ENCODE data around the gene RPL13. TPM values are rescaled to one million over a fixed set of nuclear protein-coding genes. Genes with fewer than 3 reads are reported as not detected.
A peak's percentile ranks its signal among the peaks of the same experiment; 100 is the strongest.

Gene RPL13
- total and polyA plus RNA-seq, 2 of the 13 experiments (the other 11 are each of a cell fraction or from before 2014, with no cell fraction given): 2,988 to 4,411 TPM

DNA sequence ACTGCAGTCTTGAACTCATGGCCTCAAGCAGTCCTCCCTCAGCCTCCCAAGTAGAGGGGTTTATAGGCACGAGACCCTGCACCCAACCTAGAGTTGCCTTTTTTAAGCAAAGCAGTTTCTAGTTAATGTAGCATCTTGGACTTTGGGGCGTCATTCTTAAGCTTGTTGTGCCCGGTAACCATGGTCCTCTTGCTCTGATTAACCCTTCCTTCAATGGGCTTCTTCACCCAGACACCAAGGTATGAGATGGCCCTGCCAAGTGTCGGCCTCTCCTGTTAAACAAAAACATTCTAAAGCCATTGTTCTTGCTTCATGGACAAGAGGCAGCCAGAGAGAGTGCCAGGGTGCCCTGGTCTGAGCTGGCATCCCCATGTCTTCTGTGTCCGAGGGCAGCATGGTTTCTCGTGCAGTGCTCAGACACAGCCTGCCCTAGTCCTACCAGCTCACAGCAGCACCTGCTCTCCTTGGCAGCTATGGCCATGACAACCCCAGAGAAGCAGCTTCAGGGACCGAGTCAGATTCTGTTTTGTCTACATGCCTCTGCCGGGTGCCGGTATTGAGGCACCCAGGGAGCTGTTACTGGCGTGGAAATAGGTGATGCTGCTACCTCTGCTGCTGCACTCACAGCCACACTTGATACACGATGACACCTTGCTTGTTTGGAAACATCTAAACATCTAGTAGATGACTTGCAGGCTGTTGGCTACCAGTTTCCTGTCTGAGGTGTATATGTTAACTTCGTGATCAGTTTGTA lies 3.3 kb downstream of the RPL13 start (continued):
- TF ChIP-seq, protein P1, sequence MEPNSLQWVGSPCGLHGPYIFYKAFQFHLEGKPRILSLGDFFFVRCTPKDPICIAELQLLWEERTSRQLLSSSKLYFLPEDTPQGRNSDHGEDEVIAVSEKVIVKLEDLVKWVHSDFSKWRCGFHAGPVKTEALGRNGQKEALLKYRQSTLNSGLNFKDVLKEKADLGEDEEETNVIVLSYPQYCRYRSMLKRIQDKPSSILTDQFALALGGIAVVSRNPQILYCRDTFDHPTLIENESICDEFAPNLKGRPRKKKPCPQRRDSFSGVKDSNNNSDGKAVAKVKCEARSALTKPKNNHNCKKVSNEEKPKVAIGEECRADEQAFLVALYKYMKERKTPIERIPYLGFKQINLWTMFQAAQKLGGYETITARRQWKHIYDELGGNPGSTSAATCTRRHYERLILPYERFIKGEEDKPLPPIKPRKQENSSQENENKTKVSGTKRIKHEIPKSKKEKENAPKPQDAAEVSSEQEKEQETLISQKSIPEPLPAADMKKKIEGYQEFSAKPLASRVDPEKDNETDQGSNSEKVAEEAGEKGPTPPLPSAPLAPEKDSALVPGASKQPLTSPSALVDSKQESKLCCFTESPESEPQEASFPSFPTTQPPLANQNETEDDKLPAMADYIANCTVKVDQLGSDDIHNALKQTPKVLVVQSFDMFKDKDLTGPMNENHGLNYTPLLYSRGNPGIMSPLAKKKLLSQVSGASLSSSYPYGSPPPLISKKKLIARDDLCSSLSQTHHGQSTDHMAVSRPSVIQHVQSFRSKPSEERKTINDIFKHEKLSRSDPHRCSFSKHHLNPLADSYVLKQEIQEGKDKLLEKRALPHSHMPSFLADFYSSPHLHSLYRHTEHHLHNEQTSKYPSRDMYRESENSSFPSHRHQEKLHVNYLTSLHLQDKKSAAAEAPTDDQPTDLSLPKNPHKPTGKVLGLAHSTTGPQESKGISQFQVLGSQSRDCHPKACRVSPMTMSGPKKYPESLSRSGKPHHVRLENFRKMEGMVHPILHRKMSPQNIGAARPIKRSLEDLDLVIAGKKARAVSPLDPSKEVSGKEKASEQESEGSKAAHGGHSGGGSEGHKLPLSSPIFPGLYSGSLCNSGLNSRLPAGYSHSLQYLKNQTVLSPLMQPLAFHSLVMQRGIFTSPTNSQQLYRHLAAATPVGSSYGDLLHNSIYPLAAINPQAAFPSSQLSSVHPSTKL (CRISPR knock-in tag; IDR thresholded peaks at IDR 0.05): 0 out of 2 replicates have a peak, but pooled peaks have one; percentile 14
- peak; percentile 86 for TF ChIP-seq MBD4 (IDR thresholded peaks at IDR 0.05; ENCODE audit: borderline replicate concordance, low read length)
- TF ChIP-seq ZSCAN12 (CRISPR knock-in tag; IDR thresholded peaks at IDR 0.05): no peak
- TF ChIP-seq, protein P2, sequence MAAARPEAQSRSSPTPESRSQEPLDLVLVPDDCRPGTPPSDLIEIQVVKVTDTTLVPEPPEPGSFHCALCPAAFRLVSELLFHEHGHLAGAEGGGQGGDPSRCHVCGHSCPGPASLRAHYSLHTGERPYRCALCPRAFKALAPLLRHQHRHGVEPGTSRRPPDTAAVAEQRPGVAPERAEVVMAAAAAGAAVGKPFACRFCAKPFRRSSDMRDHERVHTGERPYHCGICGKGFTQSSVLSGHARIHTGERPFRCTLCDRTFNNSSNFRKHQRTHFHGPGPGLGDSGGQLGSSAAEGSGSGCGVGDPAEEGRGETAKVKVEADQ (CRISPR knock-in tag; IDR thresholded peaks at IDR 0.05; ENCODE audit: borderline replicate concordance): no peak
- no peak for TF ChIP-seq PAWR (CRISPR knock-in tag; IDR thresholded peaks at IDR 0.05; ENCODE audit: borderline replicate concordance)
- TF ChIP-seq RNF2 (conservative IDR thresholded peaks at IDR 0.05; ENCODE audit: low read depth): no peak
- TF ChIP-seq CENPT (CRISPR knock-in tag; IDR thresholded peaks at IDR 0.05; ENCODE audit: low read depth): 0 out of 2 replicates have a peak, but pooled peaks have one; percentile 29
- TF ChIP-seq CCDC6 (CRISPR knock-in tag; IDR thresholded peaks at IDR 0.05): no peak
- no peak for TF ChIP-seq SYNCRIP (IDR thresholded peaks at IDR 0.05; ENCODE audit: insufficient read depth, low read depth, low read length)
- TF ChIP-seq NFIB (CRISPR knock-in tag; IDR thresholded peaks at IDR 0.05; ENCODE audit: borderline replicate concordance): no peak
- TF ChIP-seq, protein P3, sequence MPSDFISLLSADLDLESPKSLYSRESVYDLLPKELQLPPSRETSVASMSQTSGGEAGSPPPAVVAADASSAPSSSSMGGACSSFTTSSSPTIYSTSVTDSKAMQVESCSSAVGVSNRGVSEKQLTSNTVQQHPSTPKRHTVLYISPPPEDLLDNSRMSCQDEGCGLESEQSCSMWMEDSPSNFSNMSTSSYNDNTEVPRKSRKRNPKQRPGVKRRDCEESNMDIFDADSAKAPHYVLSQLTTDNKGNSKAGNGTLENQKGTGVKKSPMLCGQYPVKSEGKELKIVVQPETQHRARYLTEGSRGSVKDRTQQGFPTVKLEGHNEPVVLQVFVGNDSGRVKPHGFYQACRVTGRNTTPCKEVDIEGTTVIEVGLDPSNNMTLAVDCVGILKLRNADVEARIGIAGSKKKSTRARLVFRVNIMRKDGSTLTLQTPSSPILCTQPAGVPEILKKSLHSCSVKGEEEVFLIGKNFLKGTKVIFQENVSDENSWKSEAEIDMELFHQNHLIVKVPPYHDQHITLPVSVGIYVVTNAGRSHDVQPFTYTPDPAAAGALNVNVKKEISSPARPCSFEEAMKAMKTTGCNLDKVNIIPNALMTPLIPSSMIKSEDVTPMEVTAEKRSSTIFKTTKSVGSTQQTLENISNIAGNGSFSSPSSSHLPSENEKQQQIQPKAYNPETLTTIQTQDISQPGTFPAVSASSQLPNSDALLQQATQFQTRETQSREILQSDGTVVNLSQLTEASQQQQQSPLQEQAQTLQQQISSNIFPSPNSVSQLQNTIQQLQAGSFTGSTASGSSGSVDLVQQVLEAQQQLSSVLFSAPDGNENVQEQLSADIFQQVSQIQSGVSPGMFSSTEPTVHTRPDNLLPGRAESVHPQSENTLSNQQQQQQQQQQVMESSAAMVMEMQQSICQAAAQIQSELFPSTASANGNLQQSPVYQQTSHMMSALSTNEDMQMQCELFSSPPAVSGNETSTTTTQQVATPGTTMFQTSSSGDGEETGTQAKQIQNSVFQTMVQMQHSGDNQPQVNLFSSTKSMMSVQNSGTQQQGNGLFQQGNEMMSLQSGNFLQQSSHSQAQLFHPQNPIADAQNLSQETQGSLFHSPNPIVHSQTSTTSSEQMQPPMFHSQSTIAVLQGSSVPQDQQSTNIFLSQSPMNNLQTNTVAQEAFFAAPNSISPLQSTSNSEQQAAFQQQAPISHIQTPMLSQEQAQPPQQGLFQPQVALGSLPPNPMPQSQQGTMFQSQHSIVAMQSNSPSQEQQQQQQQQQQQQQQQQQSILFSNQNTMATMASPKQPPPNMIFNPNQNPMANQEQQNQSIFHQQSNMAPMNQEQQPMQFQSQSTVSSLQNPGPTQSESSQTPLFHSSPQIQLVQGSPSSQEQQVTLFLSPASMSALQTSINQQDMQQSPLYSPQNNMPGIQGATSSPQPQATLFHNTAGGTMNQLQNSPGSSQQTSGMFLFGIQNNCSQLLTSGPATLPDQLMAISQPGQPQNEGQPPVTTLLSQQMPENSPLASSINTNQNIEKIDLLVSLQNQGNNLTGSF (CRISPR knock-in tag; IDR thresholded peaks at IDR 0.05): no peak; the same call in 1 of the 2 replicates
- TF ChIP-seq ZNF382 (CRISPR knock-in tag; IDR thresholded peaks at IDR 0.05; ENCODE audit: borderline replicate concordance): no peak
- TF ChIP-seq NFIC (IDR thresholded peaks at IDR 0.05; ENCODE audit: low read length): 0 out of 2 replicates have a peak, but pooled peaks have one; percentile 3
- 0 out of 2 replicates have a peak, but pooled peaks have one; percentile 32 for TF ChIP-seq FOXO1 (CRISPR knock-in tag; IDR thresholded peaks at IDR 0.05)
- TF ChIP-seq ZNF501 (CRISPR knock-in tag; IDR thresholded peaks at IDR 0.05): no peak
- TF ChIP-seq ARID2 (CRISPR knock-in tag; IDR thresholded peaks at IDR 0.05; ENCODE audit: borderline replicate concordance): no peak
- TF ChIP-seq, protein P4, sequence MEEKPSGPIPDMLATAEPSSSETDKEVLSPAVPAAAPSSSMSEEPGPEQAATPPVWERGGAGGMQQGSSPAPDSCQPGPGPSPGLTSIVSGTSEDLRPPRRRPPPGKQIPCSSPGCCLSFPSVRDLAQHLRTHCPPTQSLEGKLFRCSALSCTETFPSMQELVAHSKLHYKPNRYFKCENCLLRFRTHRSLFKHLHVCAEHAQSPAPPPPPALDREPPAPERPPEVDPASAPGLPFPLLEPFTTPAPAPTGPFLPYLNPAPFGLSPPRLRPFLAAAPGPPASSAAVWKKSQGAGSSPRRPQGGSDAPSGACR (CRISPR knock-in tag; IDR thresholded peaks at IDR 0.05): no peak
- no peak for TF ChIP-seq ZNF850 (CRISPR knock-in tag; conservative IDR thresholded peaks at IDR 0.05)
